ENCODE results near the gene NELL1.

NELL1 gene

DNA sequence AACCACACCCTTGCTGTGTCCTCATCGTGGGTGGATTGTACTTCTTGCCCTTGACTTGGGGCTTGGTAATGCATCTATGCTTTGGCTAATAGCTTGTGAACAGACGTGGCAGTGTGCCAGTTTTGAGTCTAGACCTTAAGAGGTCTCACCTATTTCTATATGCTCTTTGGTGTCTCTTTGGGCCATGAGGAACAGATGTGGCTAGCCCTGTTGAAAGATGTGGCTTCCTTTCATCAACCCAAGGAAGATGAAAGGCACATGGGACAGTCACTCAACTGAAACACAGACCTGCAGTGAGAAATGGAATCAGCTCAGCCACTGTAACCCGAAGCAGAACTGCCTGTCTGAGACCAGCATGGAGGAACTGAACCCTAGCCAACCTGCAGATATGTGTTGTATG is 7.9 kb upstream of the NELL1 start:
- Histone ChIP-seq H2BK15ac (ENCODE audit: low read depth, poor library complexity, severe bottlenecking) (no peak overlapping the region), H3K9me3 (ENCODE audit: control insufficient read depth, low read length) (no peaks in the 10 kb centered on the region)

DNA sequence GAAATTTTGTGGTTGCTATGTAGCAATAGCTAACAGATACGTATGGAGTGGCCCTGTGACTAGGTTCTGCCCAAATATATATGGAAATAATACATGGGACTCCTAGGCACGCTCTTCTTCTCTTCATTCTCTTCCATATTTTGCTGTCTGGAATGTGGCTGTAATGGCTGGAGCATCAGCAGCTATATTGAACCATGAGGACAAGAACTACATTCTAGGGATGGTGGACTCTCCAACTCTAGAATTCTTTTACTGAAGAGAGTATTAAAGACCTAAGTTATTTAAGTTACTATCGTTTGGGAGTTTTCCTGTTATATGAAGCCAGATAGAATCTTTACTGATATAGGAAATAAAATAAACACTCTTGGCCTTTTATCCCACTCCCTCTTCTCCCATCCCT is 7.5 kb upstream of the NELL1 start:
- H3K79me1 ChIP-seq (replicated peaks; ENCODE audit: low read length, poor library complexity, severe bottlenecking), result no peaks in the 10 kb centered on the region
- H2BK15ac ChIP-seq (ENCODE audit: low read depth, poor library complexity, severe bottlenecking), result no peak overlapping the region
- no peak overlapping the region for H2BK12ac ChIP-seq (ENCODE audit: low read length in 2 of 2)
- no peak overlapping the region for H2AK5ac ChIP-seq (ENCODE audit: low read length, severe bottlenecking)
- no peak overlapping the region for H2BK120ac ChIP-seq (ENCODE audit: low read depth, low read length)
- H3K4me2 ChIP-seq (ENCODE audit: low read length, poor library complexity, severe bottlenecking), result no peak overlapping the region
- no peak overlapping the region for H3K18ac ChIP-seq (ENCODE audit: low read depth in 1 of 2, low read length in 2 of 2)
- no peak overlapping the region for H3K14ac ChIP-seq (ENCODE audit: low read length in 2 of 2)
- no peak overlapping the region for H3K23ac ChIP-seq (ENCODE audit: low read length in 2 of 2)
- no peak overlapping the region for H2AFZ ChIP-seq (ENCODE audit: low read depth, low read length)
- H3K4me3 ChIP-seq (ENCODE audit: insufficient read depth in 1 of 2, low read depth in 1 of 2, low read length in 2 of 2), result no peak overlapping the region
- peaks cover 2% of the 10 kb centered on the region in 2 experiments for H3K27me3 ChIP-seq (ENCODE audit: control insufficient read depth in 1 of 2, insufficient read depth in 1 of 2, low read length in 2 of 2)
- no peak overlapping the region for H4K91ac ChIP-seq (ENCODE audit: low read length)
- no peaks in the 10 kb centered on the region for H3K4me1 ChIP-seq (ENCODE audit: control insufficient read depth, insufficient read depth, low read depth, low read length)
- H3K27ac ChIP-seq (ENCODE audit: low read length, poor library complexity, severe bottlenecking), result no peak overlapping the region
- no peak overlapping the region for H3K4ac ChIP-seq (ENCODE audit: low read depth in 1 of 2, low read length in 2 of 2)
- H3K9ac ChIP-seq (ENCODE audit: low read length), result no peak overlapping the region
- 81% methylated on average over 3 of the region's 3 CpGs for WGBS
- H2BK5ac ChIP-seq (ENCODE audit: low read depth, low read length, poor library complexity, severe bottlenecking), result no peak overlapping the region
- H3K9me3 ChIP-seq (ENCODE audit: control insufficient read depth, low read length), result no peaks in the 10 kb centered on the region
- no peak for DNase-seq
- H3K36me3 ChIP-seq (ENCODE audit: control insufficient read depth in 1 of 2, insufficient read depth in 2 of 2, low read depth in 1 of 2, low read length in 2 of 2), result no peaks in the 10 kb centered on the region
- H4K8ac ChIP-seq (ENCODE audit: low read length), result no peak overlapping the region

More for the DNA sequence above, 7.9 kb upstream of the NELL1 start:
- no peak overlapping the region for H3K18ac ChIP-seq (ENCODE audit: low read depth in 1 of 2, low read length in 2 of 2)
- no peak overlapping the region for H2AFZ ChIP-seq (ENCODE audit: low read depth, low read length)
- no peak overlapping the region for H3K14ac ChIP-seq (ENCODE audit: low read length in 2 of 2)
- no peaks in the 10 kb centered on the region for H3K4me1 ChIP-seq (ENCODE audit: control insufficient read depth, insufficient read depth, low read depth, low read length)
- H3K36me3 ChIP-seq (ENCODE audit: control insufficient read depth in 1 of 2, insufficient read depth in 2 of 2, low read depth in 1 of 2, low read length in 2 of 2), result no peaks in the 10 kb centered on the region
- H3K79me1 ChIP-seq (replicated peaks; ENCODE audit: low read length, poor library complexity, severe bottlenecking), result no peaks in the 10 kb centered on the region
- H3K4me2 ChIP-seq (ENCODE audit: low read length, poor library complexity, severe bottlenecking), result no peak overlapping the region
- WGBS, result 58% methylated on average over 3 of the region's 3 CpGs
- H2BK5ac ChIP-seq (ENCODE audit: low read depth, low read length, poor library complexity, severe bottlenecking), result no peak overlapping the region
- H3K27me3 ChIP-seq (ENCODE audit: control insufficient read depth in 1 of 2, insufficient read depth in 1 of 2, low read length in 2 of 2), result no peaks in the 10 kb centered on the region
- no peak for DNase-seq
- H3K9ac ChIP-seq (ENCODE audit: low read length), result no peak overlapping the region
- H3K4me3 ChIP-seq (ENCODE audit: insufficient read depth in 1 of 2, low read depth in 1 of 2, low read length in 2 of 2), result no peak overlapping the region
- no peak overlapping the region for H3K23ac ChIP-seq (ENCODE audit: low read length in 2 of 2)
- no peak overlapping the region for H2BK12ac ChIP-seq (ENCODE audit: low read length in 2 of 2)
- no peak overlapping the region for H4K8ac ChIP-seq (ENCODE audit: low read length)
- no peak overlapping the region for H4K91ac ChIP-seq (ENCODE audit: low read length)
- no peak overlapping the region for H2AK5ac ChIP-seq (ENCODE audit: low read length, severe bottlenecking)
- H2BK120ac ChIP-seq (ENCODE audit: low read depth, low read length), result no peak overlapping the region
- H3K4ac ChIP-seq (ENCODE audit: low read depth in 1 of 2, low read length in 2 of 2), result no peak overlapping the region
- H3K27ac ChIP-seq (ENCODE audit: low read length, poor library complexity, severe bottlenecking), result no peak overlapping the region

DNA sequence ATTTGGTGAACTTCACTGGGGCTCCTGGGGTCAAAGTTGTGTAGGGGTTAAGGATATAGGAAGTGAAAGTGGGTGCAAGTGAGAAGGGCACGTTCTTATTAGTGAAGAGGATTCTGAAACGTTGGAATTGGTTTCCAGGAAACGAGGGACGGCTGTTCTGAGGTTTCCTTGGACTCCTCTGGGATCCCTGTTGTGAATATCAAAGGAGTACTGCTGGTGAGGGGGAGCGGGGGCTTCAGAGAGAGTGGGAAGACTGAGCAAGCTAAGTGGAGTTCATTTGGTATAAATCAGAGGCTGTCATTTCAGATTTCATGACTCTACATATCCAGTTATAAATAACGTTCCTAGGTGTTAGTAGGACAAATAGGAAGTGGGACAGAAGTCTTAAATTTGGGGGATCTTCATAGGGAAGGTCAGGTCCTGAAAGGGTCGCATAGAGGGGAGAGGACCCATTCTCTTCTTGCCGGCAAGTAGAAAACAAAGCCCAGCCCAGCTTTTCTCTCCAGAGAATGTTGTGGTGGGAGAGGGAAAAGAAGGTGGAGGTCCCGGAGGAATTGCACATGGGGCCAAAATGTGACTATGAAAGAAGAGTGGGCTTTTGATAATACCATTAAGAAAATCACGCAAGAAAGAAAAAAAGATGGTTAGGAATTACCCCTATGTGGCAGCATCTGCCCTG is 1.1 kb upstream of the NELL1 start:
- Histone ChIP-seq H3K14ac (ENCODE audit: low read length in 2 of 2) (no peak overlapping the region), H4K91ac (ENCODE audit: low read length) (no peak overlapping the region), H2AK5ac (ENCODE audit: low read length, severe bottlenecking) (no peak overlapping the region), H3K18ac (ENCODE audit: low read depth in 1 of 2, low read length in 2 of 2) (no peak overlapping the region), H3K9me3 (ENCODE audit: control insufficient read depth, low read length) (no peaks in the 10 kb centered on the region), H3K9ac (ENCODE audit: low read length) (no peak overlapping the region), H3K4me2 (ENCODE audit: low read length, poor library complexity, severe bottlenecking) (no peak overlapping the region), H3K36me3 (ENCODE audit: control insufficient read depth in 1 of 2, insufficient read depth in 2 of 2, low read depth in 1 of 2, low read length in 2 of 2) (no peaks in the 10 kb centered on the region), H3K4ac (ENCODE audit: low read depth in 1 of 2, low read length in 2 of 2) (no peak overlapping the region), H2BK15ac (ENCODE audit: low read depth, poor library complexity, severe bottlenecking) (no peak overlapping the region), H2BK5ac (ENCODE audit: low read depth, low read length, poor library complexity, severe bottlenecking) (no peak overlapping the region), H2BK120ac (ENCODE audit: low read depth, low read length) (no peak overlapping the region), H3K27ac (ENCODE audit: low read length, poor library complexity, severe bottlenecking) (no peak overlapping the region), H3K4me1 (ENCODE audit: control insufficient read depth, insufficient read depth, low read depth, low read length) (peaks cover 13% of the 10 kb centered on the region), H2AFZ (ENCODE audit: low read depth, low read length) (no peak overlapping the region), H3K23ac (ENCODE audit: low read length in 2 of 2) (no peak overlapping the region), H3K4me3 (ENCODE audit: insufficient read depth in 1 of 2, low read depth in 1 of 2, low read length in 2 of 2) (no peak overlapping the region), H3K27me3 (ENCODE audit: control insufficient read depth in 1 of 2, insufficient read depth in 1 of 2, low read length in 2 of 2) (peaks cover 55 to 60% of the 10 kb centered on the region in 2 experiments), H4K8ac (ENCODE audit: low read length) (no peak overlapping the region), H3K79me1 (replicated peaks; ENCODE audit: low read length, poor library complexity, severe bottlenecking) (no peaks in the 10 kb centered on the region), H2BK12ac (ENCODE audit: low read length in 2 of 2) (no peak overlapping the region)
- WGBS, result 10% methylated on average over 8 of the region's 10 CpGs
- DNase-seq, result no peak

DNA sequence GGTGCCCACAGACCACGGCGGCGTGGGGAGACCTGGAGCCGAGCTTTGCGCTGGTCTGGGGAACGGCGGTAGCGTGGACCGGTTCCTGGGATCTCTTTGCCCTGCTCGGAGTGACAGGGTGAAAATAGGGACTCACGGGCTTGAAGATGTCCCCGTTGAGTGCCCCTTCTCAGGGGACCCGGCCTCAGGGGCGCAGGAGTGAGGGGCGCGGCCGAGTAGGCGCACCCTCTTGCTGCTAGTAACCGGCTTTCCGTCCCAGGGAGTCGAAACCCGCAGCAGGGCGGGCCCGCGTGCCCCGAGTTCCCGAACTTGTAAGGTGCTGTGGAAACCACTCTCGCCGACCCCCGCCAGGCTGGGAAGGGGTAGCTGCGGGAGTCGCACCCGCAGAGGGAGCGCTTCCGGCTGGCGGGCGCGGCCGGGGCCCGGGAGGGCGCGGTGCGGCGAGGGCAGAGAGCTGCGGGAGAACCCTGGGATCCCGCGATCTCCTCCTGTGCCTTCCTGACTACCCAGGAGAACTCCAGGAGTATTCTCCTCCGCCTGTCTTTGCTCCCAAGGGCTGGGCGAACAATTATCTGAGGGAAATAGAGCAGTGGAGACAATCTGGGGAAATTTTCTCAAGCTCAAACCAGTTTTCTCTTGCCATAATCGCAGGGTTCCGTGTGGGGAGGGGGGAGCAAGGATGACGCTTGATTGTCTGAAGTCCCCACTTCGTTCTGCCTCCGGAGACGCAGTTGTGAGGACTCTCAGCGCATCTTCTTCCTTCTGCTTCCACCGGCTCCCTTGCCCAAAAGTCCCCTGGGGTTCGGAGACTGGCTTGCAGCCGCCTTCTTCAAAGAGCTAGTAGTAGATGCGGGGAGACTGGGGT is 666 bp downstream of the NELL1 start:
- Histone ChIP-seq H3K4me3 (ENCODE audit: insufficient read depth in 1 of 2, low read depth in 1 of 2, low read length in 2 of 2) (no peak overlapping the region), H3K14ac (ENCODE audit: low read length in 2 of 2) (no peak overlapping the region), H3K4ac (ENCODE audit: low read depth in 1 of 2, low read length in 2 of 2) (no peak overlapping the region), H3K18ac (ENCODE audit: low read depth in 1 of 2, low read length in 2 of 2) (no peak overlapping the region), H3K27me3 (ENCODE audit: control insufficient read depth in 1 of 2, insufficient read depth in 1 of 2, low read length in 2 of 2) (peaks cover 60 to 66% of the 10 kb centered on the region in 2 experiments), H3K4me1 (ENCODE audit: control insufficient read depth, insufficient read depth, low read depth, low read length) (peaks cover 13% of the 10 kb centered on the region), H3K9me3 (ENCODE audit: control insufficient read depth, low read length) (no peaks in the 10 kb centered on the region), H2AK5ac (ENCODE audit: low read length, severe bottlenecking) (no peak overlapping the region), H4K91ac (ENCODE audit: low read length) (no peak overlapping the region), H3K4me2 (ENCODE audit: low read length, poor library complexity, severe bottlenecking) (peak overlapping the region; percentile 46), H3K9ac (ENCODE audit: low read length) (no peak overlapping the region), H4K8ac (ENCODE audit: low read length) (no peak overlapping the region), H3K27ac (ENCODE audit: low read length, poor library complexity, severe bottlenecking) (no peak overlapping the region), H2BK120ac (ENCODE audit: low read depth, low read length) (no peak overlapping the region), H3K23ac (ENCODE audit: low read length in 2 of 2) (no peak overlapping the region), H2BK5ac (ENCODE audit: low read depth, low read length, poor library complexity, severe bottlenecking) (no peak overlapping the region), H2BK15ac (ENCODE audit: low read depth, poor library complexity, severe bottlenecking) (no peak overlapping the region), H3K36me3 (ENCODE audit: control insufficient read depth in 1 of 2, insufficient read depth in 2 of 2, low read depth in 1 of 2, low read length in 2 of 2) (no peaks in the 10 kb centered on the region), H2AFZ (ENCODE audit: low read depth, low read length) (no peak overlapping the region), H3K79me1 (replicated peaks; ENCODE audit: low read length, poor library complexity, severe bottlenecking) (no peaks in the 10 kb centered on the region), H2BK12ac (ENCODE audit: low read length in 2 of 2) (no peak overlapping the region)
- no peak for DNase-seq
- WGBS, result 3% methylated on average over 49 of the region's 60 CpGs

Measured in mesenchymal stem cell (in vitro differentiated cells and primary cell).